HG02571 (cell line): ENCODE measurements around the gene WWP2.
A peak's percentile ranks its signal among the peaks of the same experiment; 100 is the strongest.

Source experiments
- ATAC-seq: cut with Tn5 transposase; IDR thresholded peaks from one replicate; pipeline ENCODE4 v1.9.1; 2021; ENCODE audit warnings: mild to moderate bottlenecking, moderate library complexity; ENCODE audit not compliant: unreplicated experiment

The WWP2 gene

GRCh38 chr16:69830146-69830533 lies 68.0 kb downstream of the WWP2 start:
- ATAC-seq, result no peak

- ATAC-seq, result no peak
Observed at GRCh38 chr16:69830534-69831211, 68.5 kb downstream of the WWP2 start.

- no peak for ATAC-seq
Observed at GRCh38 chr16:69831212-69832123, 69.3 kb downstream of the WWP2 start.

DNA sequence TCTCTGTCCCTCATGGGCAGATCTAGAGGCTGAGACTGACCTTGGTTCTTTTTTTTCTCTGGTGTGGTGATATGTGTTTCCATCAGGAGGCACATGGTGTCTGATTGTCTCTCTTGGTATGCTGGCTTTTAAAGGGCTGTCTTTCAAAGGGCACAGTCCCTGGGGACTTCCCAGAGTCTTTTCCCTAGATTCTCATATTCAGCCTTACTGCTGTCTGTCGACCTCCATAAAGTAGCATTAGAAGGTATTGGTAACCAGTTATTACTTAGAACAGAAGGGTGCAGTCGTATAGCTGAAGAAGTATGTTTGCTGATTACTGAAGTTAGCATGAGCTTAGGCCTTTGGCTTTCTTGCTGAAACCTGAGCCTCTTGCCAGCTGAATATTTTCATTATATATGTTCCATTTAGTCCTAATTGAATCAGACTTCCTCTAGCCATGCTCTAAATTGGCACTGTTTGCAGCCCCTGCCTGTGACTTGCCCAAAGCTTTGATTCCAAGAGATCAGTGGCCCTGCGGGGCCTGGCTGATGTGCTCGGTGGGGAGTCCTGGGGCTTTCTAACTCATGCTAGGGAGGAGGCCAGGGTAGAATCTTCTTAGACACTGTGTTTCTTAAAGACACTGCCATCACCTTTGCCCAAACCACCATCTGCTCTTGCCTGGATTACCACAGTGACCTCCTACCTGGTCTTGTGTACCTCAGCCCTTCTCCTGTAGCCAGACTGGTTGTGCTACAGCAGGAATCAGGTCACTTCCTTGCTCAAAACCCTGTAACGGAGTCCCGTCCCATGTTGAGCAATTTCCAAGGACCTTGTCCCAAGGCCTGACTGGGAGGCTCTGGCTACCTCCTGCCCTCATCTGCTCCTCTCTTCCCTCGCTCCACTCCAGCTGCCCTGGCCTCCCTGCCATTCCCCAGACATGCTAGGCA lies 71.5 kb downstream of the WWP2 start:
- no peak for ATAC-seq

- peak; percentile 64 for ATAC-seq
Observed at GRCh38 chr16:69834807-69835466, 72.8 kb downstream of the WWP2 start.

GRCh38 chr16:69836257-69836656 lies 74.1 kb downstream of the WWP2 start:
- ATAC-seq, result no peak

DNA sequence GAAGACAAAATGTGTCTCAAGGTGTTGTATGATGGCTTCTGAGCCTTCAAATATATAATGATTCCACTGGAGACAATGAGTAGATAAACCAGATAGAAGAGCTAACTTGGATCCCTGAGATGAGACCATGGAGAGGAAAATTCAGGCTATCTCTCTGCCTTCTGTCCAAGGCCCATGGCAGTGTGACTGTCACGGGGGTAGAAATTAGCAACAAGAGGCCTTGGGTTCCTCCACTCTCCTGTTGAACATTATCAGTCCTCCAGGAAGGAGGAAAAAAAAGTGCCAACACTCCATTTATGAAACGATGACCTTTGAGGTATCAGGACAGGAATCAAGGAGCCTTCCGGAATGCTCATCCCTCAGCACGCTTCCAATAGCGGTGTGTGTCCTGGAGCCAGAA lies 75.2 kb downstream of the WWP2 start:
- ATAC-seq, result no peak

DNA sequence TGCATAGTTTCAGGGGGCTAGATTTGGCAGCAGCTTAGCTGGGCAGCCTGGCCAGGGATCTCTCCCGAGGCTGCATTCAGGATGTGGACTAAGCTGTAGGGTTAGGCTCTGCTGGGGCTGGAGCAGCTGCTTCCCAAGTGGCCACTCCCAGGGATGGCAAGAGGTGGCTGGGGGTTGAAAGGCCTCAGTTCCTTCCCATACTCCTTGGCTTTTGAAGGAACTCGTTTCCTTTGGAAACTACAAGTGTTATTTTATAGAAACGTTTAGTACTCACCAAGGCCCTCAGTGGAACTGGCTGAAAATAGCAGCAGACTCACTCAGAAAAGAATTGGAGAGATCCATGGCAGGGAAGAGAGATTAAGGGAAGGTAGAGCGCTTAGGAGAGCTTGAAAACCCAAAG lies 76.4 kb downstream of the WWP2 start:
- no peak for ATAC-seq

DNA sequence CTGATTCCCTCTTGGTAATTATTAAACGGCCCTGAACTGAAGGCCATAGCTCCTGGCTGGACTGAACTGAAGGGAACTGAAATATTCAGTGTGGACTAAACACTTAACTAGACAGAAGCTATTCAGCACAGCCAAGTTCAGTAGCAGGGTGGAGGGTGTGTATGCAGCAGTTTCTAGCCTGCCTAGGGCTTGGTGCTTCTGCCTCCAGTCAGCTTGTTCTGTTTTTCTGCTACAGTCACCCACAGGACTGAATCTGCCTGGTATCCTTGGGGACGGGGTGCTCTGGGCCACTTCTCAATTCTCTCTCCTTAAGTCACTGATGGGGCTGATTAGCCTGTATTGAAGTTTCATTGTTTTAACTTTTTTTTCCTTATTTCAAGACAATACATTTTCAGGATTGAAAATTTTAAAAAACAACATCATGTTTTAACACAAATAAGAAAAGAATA lies 77.1 kb downstream of the WWP2 start:
- no peak for ATAC-seq

DNA sequence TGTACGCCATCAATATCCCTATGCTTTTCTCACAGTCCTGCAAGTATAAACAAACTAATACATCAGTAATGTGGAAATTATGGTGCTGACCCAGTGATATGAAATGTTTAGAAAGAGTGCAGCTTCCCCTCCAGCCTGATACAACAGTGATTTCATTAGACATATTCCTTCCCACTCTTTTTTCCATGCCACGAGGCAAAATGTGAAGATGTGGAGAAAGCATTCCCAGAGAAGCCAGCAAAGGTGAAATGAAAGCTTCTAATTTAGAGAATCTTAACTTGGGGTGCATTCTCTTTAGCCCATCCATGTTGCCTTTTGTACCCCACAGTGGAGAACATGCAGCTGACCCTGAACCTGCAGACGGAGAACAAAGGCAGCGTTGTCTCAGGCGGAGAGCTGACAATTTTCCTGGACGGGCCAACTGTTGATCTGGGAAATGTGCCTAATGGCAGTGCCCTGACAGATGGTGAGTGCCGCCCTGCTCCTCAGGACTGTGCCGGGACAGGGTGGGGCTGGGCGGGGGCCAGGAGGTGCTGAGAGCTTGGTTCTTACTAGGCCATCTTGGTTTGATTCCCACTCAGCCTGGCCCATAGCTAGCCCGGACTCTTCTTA lies 77.8 kb downstream of the WWP2 start:
- ATAC-seq, result no peak

DNA sequence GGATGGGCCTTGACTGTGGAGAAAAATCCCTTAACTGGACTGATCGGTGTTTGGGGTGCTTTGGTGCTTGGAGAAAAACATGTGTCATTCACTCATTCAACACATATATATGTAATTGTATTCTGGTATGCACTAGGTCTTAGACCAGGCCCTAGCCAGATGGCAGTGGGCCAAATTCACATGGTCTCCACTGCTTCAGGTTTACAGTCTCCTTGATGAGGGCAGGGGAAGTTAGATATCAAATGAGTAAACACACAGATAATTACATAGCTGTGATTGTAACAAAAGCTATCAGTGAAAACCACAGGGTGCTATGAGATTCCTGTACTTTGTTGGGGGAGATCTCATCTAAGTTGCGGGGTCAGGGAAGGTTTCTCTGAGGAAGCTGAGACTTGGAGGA lies 78.8 kb downstream of the WWP2 start:
- ATAC-seq, result no peak

- no peak for ATAC-seq
Observed at GRCh38 chr16:69844441-69844840, 82.3 kb downstream of the WWP2 start.

GRCh38 chr16:69845181-69845580 lies 83.0 kb downstream of the WWP2 start:
- no peak for ATAC-seq

DNA sequence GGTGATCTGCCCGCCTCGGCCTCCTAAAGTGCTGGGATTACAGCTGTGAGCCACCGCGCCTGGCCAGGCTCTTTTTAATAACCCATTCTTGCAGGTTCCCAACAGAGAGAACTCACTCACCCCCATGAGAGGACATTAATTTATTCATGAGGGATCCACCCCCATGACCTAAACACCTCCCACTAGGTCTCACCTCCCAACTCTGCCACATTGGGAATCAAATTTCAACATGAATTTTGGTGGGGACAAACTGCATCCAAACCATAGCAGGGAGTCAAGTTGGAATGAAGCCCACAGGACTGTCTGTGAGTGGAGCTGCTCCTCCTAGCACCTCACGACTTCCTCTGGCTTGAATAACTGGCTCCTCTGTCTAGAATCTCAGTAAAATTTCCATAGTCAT lies 85.5 kb downstream of the WWP2 start:
- ATAC-seq, result no peak

GRCh38 chr16:69848637-69849545 lies 86.8 kb downstream of the WWP2 start:
- no peak for ATAC-seq

DNA sequence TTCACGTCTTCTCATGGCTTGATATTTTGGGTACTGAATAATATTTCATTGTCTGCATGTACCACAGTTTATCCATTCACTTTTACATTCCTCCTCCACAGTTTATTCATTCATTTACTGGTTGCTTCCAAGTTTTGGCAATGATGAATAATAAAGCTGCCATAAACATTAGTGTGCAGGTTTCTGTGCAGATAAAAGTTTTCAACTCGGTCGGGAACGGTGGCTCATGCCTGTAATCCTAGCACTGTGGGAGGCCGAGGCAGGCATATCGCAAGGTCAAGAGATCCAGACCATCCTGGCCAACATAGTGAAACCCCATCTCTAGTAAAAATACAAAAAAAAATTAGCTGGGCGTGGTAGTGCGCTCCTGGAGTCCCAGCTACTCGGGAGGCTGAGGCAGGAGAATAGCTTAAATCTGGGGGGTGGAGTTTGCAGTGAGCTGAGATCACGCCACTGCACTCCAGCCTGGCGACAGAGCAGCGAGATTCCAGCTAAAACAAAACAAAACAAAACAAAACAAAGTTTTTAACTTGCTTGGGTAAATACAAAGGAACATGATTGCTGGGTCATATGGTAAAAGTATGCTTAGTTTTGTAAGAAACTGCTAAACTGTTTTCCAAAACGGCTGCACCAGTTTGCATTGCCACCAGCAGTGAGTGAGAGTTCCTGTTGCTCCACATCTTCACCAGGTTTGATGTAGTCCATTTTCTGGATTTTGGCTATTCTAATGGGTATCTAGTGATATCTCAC lies 89.5 kb downstream of the WWP2 start:
- no peak for ATAC-seq

- no peak for ATAC-seq
Observed at GRCh38 chr16:69852815-69853214, 90.7 kb downstream of the WWP2 start.

GRCh38 chr16:69853481-69853880 lies 91.3 kb downstream of the WWP2 start:
- no peak for ATAC-seq
